ENCODE data around the gene NFS1.
A peak's percentile ranks its signal among the peaks of the same experiment; 100 is the strongest.

NFS1 gene

DNA sequence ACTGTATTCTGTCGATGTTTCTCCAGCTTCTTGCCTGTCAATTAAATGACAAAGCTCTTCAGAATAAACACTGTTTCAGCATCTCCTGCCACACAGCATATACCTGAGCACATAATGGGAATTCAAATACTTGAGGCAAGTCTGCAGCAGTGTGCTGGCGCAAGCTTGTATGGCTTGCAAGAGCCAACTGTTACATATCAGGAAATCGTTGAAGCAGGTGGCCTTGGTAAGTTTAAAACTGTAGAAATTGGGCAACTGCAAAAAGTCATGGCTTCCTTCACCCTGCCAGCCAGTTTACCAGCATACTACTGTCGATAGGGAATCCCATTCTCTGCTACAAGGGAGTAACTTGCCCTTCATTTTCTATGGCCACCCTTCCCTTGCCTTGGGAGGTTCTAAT lies 57.4 kb downstream of the NFS1 start:
- no peak for DNase-seq (ENCODE audit: low spot score)

DNA sequence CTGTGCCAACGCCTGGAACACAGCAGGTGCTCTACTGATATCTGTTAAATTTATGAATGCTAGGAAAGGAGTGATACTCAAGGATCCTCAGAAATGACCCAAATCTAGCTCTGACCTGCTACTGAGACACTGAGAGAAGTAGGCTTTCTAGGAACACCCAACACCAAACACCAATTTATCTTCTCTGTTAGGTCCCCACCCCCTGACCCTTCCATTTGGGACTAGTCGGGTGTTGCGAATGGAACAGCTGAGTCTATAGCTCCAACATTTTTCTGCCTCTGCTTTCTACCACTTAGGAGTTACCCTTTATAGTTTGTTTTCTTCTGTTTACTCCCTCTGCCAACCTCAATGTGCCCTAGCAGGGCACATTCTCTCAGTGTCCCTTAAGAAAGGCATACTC lies 58.4 kb downstream of the NFS1 start:
- no peak for DNase-seq (ENCODE audit: low spot score)

DNA sequence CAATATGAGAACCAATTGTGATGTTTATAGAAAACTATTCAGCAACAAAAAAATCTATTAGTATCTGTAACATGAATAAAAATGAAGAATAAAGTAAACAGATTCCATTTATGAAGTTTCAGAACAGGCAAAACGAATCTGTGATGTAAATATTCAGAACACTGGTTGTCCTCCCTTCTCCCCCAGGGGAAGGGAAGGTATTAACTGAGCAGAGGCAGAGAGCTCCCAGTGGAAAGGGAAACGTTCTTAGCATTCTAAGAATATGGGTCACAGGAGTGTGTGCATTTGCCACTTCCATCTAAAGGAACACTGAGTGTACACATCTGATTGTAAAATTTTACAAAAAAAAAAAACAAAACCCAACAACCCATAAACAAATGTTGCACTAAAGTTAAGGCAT lies 60.4 kb downstream of the NFS1 start:
- DNase-seq (ENCODE audit: low spot score) = no peak

DNA sequence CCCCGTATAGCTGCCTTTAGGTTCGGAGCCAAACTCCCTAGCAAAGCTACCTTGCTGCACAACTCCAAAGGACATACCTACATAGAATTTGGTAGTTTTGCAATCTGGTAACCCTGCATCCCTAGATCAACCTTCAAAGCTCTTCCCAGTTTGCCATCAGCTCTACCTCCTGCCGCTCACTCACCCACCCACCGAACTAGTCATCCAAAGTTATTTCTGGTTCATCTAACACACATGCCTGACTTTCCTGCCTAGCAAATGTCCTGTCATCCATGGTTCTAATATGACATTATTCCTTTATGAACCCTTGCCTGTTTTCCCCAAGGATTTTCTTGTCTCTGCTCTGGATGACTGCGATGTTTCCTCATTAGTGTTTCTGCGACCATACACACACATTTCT lies 61.9 kb downstream of the NFS1 start:
- no peak for DNase-seq (ENCODE audit: low spot score)

DNA sequence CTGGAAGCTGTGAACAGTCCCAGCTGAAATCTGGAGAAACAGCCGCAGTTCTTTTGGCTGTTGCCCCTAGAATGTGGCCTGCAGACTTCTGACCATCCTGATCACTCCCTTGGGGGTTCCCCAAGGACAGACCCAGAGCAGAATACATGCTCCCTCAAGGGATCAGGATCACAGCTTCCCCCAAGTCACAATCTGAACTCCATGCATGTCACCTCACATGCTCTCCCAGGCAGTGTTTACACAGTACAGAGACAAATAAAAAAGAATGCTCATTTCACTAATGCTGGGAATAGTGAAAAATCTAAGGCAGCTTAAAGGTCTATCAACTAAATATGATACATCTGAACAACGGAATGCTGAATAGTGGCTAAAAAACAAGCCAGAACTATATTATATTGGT lies 63.1 kb downstream of the NFS1 start:
- no peak for DNase-seq (ENCODE audit: low spot score)

DNA sequence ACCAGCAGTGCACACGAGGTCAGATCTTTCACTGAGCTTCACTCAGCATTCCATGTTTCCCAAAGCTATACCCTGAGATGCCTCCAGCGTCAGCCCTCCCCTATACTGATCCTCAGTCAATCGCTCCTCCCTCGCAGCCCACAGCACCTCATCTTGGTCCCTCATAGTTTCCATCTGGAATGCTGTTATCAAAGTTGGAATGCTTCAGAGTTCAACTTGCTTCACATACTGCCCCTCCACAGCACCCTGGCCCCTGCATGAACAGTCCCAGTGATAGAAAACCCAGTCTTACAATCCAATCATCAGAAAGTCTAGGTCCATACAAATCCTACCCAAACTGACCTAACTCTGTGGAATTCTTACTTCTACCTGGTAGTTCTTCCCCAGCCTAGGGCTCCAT lies 63.5 kb downstream of the NFS1 start:
- no peak for DNase-seq (ENCODE audit: low spot score)

DNA sequence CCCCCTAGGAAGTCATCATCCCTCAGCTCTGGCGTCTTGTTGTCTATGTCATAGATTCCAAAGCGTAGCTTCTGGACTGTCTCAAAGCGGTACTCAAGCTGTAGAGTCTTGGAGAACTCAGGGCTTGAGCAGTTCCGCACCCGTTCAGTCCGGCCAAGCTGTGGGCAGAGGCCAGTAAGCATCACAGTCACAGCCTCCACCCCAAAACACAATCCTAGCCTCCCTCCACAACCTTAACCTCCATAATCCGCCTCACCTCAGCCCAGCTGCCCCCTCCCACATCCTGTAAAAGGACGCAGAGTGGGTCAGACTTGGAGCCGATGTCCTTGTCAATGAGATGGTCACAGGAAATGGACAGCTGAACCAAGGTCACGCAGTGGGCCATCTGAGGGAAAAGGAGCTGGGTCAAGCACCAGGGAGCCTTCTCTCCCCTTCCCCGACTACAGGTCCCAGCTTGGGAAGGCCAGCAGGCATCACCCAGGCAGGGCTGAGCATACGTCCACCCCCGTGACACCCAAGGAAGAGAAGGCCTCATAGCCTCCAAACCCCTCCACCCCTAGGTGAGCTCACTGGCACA lies 66.5 kb downstream of the NFS1 start:
- DNase-seq (ENCODE audit: low spot score) = no peak

DNA sequence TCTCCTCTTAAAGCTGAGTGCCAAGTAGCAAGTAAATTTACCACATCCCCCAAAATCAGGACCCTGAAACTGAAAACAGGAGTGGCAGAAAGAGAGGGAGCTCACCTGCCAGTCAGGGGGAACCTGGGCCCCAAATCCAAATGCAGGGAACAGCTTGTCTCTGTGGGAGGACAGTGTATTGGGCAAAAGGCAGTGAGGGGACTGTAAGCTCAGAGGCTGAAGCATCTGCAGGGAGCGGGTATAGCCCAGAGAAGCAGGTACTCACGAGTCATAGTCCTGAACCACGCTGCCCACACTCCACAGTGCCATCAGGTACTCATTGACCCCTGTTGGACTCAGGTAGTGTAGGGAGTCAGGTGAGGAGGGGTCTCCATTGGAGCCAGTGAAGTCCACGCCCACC lies 68.5 kb downstream of the NFS1 start:
- no peak for DNase-seq (ENCODE audit: low spot score)

DNA sequence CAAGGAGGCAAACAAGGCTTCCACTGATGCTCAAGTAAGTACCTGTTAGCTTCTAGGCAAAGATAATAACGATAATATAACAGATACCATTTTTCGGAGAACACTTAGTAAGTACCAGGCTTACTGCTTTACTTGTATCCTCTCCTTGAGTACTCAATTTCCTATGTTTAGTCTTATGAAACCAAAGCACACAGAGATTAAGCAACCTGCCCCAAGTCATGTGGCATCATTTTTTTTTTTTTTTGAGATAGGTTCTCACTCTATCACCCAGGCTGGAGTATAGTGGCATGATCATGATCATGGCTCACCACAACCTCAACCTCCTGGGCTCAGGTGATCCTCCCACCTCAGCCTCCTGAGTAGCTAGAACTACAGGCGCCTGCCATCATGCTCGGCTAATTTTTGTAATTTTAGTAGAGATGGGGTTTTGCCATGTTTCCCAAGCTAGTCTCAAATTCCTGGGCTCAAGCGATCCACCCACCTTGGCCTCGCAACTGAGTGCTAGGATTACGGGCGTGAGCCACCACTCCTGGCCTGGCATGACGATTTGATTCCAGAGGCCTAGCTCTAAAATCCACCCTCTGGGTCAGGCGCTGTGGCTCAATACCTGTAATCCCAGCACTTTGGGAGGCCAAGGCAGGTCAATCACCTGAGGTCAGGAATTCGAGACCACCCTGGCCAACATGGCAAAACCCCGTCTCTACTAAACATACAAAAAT lies 69.6 kb downstream of the NFS1 start:
- DNase-seq (ENCODE audit: low spot score) = no peak

DNA sequence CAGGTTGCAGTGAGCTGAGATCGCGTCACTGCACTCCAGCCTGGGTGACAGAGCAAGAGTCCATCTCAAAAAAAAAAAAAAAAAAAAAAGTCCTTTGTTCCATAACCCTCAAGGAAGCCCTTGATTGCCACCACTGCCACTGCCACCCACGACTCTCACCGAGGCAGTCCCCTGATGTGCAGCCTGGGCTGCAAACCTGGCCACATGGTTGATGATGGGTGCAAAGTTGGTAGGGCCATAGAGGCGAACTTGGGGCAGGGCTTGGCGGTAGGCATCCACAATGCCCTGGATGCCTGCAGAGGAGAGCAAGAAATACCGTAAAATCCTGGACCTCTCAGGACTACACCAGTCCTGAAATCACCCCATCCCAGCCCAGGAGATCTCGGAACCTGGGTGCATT lies 72.0 kb downstream of the NFS1 start:
- DNase-seq (ENCODE audit: low spot score) = no peak

DNA sequence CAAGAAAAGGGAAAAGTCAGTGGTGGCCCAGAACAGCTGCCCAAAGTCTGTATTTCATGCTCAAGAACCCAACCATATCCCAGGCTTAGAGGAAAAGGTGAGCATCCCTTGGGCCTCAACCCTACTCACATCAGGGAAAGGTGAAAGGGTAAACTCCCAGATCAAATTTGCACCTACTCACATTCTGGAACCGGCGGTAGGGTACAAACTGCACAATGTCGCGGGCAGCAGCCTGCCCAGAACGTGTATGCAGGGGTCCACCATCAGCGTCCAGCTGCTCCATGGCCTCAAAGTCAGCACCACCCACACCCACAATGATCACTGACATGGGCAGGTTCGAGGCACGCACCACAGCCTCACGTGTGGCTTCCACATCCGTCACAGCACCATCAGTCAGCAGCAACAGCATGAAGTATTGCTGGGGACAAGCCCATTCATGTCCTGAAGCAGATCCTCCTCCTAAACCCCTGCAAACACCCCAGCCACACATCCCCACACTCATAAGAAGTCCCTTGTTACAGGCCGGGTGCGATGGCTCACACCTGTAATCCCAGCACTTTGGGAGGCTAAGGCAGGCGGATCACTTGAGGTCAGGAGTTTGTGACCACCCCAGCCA lies 72.7 kb downstream of the NFS1 start:
- DNase-seq (ENCODE audit: low spot score) = no peak

DNA sequence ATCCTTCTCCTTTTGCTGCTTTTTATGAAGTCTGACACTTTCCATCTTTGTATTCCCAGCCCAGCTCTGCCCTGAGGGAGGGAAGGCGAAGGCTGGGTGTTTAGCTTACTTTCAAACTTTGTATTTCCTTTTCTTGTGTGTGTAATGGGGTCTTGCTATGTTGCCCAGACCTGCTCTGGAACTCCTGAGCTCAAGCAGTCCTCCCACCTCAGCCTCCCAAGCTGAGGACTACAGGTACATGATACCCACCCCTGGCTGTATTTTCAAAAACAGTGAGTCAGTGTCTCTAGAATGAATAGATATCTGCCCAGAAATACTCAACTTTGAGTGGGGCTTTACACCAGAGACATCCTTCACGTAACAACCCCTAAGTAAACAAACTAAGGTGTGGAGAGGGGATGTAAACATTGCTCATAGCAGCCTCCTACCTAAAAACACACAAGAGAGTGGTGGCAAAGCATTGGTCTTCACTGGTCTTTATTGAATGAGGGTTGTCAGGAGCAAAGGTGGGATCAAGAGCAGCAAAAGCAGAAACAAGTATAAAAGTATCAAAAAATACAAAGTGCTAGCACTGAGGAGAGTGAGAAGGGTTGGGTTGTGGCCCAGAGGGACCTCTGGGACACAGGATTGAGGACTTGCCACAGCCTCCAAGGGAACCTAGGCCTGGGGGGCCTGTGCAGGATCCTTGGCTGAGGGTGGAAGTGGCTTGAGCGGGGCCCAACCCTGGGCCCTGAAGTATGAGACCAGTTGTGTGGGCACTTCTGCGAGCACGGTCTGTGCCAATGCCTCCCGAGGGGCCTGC lies 73.4 kb downstream of the NFS1 start:
- no peak for DNase-seq (ENCODE audit: low spot score)

DNA sequence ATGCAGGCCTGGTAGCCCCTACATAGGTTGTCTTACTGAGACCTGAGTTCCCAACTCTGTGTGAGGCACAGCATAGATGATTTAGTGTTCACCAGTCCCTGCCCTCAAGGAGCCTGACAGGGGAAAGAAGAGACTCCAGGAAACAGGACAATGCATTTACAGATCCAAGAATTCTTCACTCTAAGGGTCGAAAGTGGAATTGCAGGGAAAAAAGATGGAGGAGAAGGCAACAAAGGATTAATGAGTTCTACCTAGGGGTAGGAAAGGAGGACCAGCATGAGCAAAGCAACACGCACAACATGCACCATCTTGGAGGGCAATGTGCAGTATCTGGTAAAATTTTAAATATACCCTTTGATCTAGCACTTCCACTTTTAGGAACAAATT lies 77.6 kb downstream of the NFS1 start:
- no peak for DNase-seq (ENCODE audit: low spot score)

DNA sequence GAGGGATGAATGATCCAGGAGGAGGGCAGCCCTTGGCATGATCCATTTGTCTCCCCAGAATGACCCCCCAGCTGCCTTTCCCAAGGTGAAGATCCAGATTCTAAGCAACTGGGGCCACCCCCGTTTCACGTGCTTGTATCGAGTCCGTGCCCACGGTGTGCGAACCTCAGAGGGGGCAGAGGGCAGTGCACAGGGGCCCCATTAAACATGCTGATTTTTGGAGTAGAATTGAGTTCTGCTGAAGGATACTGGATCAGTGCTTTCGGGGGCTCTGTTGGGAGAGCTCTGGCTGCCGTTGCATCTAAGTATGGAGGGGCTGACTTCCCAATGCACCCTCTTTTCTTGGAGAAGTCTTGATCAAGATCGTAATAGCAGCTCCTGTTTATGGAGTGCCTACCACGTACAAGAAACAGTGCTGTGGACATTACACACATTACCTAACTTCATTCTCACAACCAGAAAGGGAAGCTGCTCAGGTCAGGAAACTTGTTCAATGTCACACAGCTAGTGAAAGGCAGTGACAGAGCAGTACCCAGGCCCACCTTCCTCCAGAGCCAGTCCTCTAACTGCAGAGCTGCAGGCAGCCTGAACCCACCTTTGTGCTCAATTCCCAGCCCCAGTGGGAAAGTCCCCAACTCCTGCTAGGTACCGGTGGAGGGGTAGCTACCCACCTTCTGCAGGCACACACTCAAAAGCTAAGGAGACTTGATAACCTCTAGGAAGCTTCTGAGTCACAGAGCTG lies 78.2 kb downstream of the NFS1 start:
- no peak for DNase-seq (ENCODE audit: low spot score)

DNA sequence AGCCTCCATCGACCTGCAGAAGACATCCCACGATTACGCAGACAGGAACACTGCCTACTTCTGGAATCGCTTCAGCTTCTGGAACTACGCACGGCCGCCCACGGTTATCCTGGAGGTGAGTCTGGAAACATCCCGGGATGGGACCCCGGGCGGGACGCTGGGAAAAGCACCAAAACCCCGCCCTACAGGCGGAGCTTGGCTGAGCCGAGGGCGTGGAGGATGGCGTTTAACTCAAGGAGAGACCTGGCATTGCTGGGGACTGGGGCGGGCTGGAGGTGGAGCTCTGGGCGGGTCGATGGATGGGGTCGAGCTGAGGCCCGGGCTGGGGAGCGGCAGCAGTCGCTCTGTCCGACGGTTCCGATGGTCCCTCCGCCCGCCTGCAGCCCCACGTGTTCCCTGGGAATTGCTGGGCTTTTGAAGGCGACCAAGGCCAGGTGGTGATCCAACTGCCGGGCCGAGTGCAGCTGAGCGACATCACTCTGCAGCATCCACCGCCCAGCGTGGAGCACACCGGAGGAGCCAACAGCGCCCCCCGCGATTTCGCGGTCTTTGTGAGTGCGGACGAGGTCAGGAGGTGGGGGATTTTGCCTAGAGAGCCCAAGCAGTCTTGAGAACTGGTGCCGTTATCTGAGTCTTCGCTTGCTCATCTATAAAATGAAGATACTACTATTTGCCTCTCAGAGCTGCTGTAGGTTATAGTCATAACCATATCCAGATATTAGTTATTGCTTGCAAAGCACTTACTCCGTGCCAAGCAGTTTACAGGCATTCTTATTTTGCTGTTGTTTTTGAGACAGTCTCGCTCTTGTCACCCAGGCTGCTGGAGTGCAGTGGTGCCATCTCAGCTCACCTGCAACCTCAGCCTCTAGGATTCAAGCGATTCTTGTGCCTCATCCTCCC lies 79.7 kb downstream of the NFS1 start:
- peak; percentile 39 for DNase-seq (ENCODE audit: low spot score)

DNA sequence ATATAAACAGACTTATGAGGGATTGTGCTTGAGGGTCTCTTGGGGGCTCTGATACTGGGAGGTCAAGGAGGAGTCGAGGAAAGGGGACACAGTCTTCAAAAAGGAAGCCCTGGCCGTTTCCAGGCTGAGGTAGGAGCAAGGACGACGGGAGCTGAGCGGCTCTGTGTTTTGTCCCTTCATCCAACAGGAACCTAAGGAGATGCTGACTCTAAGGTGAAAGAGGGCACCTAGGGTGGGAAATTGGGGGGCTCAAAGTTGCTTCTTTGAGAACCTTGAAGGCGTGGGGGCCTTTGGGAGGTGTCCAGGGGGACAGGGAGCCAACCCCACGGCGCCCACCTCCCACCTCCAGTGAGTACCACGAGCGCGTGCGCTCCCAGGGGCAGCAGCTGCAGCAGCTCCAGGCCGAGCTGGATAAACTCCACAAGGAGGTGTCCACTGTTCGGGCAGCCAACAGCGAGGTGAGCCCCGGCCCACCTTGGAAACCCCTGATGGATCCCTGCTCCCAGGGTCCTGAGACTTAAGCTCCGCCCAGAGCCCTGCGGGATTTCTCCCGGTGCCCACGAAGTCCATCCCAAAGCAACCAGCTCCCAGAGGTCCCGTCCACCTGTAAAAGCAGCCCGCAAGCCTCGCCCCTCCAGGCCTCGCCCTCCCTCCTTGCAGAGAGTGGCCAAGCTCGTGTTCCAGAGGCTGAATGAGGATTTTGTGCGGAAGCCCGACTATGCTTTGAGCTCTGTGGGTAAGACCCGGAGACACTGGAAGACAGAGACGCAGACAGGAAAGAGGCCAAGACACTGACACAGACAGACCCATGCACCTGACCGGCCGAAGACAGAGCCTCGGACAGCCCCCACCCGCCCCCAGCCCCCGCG lies 80.7 kb downstream of the NFS1 start:
- no peak for DNase-seq (ENCODE audit: low spot score)

Data from pons (tissue), 1 donor.